Stimulated activated naive CD8-positive, alpha-beta T cell treated with anti-CD3 and anti-CD28 coated beads, Interleukin-15, Interleukin-2, amounts not matched to agents 100 U/mL and 50 U/mL, for 24 hours (primary cell): ENCODE data around the gene POLD4.

ENCODE experiments used
- ATAC-seq: fragments of 150-1000 bp; cut with Tn5 transposase; one replicate; pipeline ENCODE4 v1.10.0; 2021
- DNase-seq: peaks from one replicate; pipeline ENCODE4 v3.0.0; 2021

The POLD4 gene

DNA sequence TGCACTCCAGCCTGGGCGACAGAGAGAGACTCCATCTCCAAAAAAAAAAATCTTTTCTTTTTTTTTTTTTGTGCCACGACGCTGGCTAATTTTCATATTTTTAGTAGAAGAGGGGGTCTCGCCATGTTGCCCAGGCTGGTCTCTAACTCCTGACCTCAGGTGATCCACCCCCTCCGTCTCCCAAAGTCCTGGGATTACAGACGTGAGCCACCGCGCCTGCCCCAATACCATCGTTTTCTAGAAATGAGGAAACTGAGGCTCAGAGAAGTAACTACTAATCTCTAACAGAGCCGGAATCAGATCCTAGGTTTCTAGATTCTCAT is 36.5 kb downstream of the POLD4 start:
- DNase-seq (no peak), ATAC-seq (no peak)

DNA sequence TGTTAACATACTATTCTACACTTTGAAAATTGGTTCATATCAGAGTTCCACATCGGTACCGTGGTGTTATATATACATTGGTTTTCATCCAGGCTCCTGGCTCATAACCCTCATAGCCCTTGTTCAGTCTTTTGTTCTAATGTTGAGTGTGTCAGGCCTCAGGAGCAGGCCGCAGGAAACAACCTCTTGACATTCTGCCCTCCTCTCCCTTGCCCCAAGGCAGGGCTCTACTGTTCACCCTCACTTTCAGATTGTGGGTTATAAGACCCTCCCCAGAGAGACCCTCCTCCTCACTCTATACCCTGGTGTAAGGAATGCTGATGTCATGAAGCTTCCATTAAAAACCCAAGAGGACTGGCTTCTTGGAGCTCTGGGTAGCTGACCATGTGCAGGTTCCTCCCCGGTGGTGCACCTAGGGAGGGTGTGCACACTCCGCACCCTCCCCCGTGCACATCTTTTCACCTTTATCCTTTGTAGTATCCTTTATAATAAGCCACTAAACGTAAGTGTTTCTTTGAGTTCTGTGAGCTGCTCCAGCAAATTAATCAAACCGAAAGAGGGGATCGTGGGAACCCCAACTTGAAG is 37.9 kb downstream of the POLD4 start:
- ATAC-seq = no peak

DNA sequence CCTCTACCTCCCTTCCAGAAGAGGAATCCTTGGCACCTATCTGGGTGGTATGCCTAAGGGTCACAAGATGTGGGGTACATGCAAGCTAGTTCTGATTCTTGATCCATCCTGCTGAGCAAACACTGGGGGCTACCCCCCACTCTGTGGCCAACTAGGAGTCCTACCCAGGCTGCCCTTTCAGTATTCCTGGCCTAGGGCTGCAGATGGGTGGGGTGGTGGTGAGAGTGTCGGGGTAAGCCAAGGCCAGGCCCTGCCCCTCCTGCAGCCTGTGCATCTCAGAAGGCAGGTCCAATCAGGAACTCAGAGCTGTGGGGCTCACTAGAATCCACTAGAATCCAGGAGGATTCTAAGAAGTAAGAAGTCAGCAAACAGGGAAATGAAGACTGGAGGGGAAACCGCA is 39.1 kb downstream of the POLD4 start:
- ATAC-seq = no peak

More for the DNA sequence above, 37.9 kb downstream of the POLD4 start:
- no peak for DNase-seq

DNA sequence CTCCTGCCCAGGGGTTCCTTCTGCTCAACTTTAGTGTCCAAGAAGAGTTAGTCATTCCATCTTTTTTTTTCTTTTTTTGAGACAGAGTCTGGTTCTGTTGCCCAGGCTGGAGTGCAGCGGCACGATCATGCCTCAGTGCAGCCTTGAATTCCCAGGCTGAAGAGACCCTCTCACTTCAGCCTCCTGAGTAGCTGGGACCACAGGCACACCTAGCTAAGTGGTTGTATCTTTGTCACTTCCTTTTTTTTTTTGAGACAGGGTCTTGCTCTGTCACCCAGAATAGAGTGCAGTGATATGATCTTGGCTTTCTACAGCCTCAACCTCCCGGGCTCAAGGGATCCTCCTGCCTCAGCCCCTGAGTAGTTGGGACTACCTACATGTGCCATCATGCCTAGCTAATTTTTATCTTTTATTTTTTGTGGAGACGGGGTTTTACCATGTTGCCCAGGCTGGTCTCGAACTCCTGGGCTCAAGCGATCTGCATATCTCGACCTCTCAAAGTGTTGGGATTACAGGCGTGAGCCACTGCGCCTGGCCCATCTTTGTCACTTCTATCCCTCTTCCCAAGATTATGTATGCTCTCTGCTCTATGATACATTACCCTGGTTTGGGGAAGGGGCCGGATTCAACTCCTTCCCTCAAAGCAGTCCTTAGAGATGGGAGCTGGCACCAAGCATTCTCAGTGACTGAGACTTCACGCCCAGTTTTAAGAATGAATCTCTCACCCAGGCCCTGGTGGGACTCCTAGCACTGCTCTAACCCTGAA is 40.0 kb downstream of the POLD4 start:
- ATAC-seq (no peak), DNase-seq (no peak)

More for the DNA sequence above, 39.1 kb downstream of the POLD4 start:
- DNase-seq = no peak

DNA sequence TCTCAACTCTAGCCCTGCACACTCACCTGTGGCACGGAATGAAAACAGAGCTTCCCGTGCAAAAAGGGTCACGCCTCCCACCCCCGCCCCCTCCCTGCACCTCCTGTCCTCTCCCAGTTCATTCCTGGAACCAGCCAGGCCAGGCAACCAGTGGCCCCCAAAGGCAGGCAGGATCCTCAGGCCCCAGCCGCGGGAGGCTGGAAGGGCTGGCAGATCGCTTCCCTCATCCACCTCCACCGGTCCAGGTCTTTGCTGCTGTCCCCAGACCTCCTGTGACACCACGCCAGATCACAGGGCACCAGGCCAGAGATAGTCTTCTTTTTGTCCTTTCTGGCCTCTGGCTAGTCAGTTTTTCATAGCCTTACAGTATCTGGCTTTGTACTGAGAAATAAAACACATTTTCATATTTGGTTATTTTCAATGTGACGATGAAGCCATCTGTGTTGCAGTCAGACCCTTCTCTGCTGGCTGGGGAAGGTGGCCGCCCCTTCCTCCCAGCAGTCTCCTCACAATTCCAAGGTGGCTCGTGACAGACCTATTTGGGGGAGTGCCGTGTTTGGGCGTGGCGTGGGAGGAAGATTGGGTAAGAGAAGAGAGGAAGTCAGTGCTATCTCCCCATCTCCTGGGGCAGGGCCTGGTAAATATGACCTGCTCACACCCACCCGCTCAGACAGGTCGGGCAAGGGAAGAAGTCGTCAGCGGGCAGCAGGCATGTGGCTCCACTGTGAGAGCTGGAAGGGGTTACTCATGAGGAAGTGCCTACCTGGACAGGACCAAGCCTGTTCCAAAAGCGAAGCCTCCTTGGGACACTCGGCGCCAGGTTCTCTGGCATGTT is 40.9 kb downstream of the POLD4 start:
- DNase-seq (no peak), ATAC-seq (peak; percentile 9)

DNA sequence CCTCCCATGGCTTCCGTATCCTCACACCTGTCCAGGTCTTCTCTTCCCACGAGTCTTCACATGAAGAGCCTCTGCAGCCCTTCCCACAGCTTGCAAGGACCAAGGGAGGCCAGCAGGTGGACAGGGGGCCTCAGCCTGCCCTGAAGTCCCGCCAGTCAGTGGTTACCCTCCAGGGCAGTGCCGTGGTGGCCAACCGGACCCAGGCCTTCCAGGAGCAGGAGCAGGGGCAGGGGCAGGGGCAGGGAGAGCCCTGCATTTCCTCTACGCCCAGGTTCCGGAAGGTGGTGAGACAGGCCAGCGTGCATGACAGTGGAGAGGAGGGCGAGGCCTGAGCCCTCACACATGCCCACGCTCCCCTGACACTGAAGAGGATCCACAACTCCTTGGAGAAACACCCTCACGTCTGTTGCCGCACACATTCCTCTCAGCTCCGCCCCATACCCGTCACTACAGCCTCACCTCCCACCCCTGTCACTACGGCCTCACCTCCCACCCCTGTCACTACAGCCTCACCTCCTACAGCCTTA is 41.7 kb downstream of the POLD4 start:
- DNase-seq = no peak

DNA sequence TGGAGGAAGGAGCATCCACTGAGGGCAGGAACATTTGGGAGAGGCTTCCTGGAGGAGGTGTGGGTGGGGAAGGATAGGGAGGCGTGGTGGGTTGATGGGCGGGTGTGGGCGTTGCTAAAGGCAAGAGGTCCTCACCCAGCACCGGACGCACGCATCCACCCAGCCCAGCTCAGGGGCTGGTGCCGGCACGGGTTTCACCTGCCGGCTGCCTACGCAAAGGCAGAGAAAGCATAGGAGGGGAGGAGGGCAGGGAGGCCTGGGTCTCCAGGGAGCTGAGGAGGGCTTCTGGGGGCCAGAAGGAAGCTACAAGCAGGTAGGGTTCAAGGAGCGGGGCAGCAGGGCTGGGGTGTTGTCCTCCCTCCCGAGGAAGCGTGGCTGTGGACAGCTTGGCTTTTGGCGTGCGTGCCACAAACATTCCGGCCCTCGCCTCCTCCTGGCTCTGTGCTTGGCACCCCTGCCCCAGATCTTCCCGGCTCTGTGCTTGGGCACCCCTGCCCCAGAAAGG is 42.2 kb downstream of the POLD4 start:
- ATAC-seq (no peak), DNase-seq (no peak)

More for the DNA sequence above, 41.7 kb downstream of the POLD4 start:
- peak; percentile 7 for ATAC-seq

DNA sequence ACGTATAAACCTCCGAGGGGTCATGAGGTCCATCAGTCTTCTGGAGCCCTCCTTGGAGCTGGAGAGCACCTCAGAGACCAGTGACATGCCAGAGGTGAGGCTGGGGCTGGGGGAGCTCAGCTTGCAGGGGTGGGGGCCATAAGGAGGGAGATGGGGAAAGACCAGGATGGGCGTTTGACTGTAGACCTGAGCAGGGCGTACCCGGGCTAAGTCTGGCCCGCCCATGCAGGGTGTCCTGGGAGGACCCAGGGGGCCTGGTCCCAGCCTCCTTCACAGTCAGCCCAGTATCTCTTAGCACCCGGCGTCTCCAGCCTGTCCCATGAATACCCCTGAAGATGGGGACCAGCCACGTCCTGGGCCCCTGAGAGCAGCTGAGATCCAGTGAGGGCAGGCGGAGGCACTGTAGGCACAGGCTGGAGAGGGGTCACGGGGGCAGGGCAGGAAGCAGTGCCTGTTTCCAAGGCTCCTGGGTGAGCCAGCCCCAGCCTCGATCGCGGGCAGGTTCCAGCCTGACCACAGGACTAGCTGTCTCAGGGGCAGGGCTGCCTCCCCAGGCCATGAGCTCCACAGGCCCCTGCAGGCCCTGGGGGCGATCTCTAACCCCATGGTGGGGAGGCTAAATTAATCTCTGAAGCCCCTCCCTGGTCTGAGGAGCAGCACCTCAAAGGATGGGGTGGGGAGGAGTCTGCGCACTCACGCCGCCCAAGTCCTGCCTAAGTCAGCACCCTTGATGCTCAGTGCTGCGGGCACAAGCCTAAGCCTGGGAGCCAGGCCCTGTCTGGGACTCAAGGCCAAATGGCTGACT is 42.9 kb downstream of the POLD4 start:
- no peak for ATAC-seq

DNA sequence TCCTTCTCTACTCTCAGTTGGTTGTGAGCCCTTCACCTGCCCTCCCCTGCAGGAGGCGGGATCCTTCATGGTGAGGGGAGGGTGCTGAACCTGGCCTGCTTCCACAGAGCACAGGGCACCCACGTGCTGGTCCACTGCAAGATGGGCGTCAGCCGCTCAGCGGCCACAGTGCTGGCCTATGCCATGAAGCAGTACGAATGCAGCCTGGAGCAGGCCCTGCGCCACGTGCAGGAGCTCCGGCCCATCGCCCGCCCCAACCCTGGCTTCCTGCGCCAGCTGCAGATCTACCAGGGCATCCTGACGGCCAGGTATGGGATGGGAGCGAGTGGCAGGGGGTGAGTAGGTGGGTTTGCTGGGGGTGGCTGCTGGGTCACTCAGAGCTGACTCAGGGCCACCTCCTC is 43.7 kb downstream of the POLD4 start:
- DNase-seq = no peak
- no peak for ATAC-seq

More for the DNA sequence above, 42.9 kb downstream of the POLD4 start:
- no peak for DNase-seq

DNA sequence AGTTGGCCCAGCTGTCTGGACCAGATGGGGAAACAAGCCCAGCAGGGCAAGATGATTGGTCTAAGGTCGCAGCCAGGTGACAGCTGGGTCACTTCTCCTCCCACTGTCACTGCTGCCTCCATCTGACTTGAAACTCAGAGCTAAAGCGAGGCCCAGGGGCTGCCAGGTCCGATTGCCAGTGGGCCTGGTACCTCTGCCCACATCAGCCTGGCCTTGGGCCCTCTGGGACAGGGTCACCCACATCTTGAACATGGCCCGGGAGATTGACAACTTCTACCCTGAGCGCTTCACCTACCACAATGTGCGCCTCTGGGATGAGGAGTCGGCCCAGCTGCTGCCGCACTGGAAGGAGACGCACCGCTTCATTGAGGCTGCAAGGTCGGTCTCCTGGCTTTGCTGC is 44.2 kb downstream of the POLD4 start:
- no peak for ATAC-seq
- DNase-seq = no peak

DNA sequence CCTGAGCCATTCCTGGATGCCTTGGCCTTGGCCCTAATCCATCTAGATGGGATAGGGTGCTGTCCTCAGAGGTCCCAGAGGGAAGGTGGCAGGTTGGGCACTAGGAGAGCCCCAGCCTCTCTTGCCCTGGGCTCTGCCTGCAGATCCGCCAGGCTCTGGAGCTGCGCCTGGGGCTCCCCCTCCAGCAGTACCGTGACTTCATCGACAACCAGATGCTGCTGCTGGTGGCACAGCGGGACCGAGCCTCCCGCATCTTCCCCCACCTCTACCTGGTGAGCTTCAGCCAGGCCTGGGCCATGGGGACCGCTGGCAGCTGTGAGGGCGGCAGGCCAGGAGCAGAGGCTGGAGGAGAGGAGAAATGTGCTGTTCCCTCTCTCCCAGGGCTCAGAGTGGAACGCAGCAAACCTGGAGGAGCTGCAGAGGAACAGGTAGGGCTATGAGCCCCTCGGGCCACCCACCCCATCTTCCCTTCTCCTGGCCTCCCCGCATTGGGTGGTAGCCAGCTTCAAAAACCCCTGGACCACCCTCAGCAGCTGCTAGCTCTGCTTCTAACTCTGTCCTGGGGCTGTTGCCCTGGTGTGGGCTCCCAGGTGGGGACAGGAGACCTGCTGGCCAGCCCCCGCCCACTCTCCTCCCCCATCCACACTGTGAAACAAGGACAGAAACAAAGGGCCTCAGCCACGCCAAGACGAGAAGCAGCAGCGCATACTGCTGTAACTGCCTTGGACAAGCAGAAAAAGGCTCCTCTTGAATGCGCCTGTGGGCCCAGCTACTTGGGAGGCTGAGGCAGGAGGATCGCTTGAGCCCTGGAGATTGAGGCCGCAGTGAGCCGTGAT is 45.1 kb downstream of the POLD4 start:
- ATAC-seq (no peak), DNase-seq (no peak)

DNA sequence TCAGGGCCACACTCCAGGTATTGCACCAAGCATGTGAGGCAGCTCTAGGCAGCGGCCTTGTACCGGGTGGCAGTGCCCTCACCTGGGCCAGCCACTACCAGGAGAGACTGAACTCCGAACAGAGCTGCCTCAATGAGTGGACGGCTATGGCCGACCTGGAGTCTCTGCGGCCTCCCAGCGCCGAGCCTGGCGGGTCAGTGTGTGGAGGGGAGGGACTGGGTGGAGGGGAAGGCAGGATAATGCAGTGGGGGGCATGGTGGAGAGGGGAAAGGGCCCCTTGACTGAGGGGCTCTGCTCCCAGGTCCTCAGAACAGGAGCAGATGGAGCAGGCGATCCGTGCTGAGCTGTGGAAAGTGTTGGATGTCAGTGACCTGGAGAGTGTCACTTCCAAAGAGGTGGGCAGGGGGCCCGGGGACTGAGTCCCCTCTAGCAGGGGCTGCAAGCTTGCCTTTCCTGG is 45.8 kb downstream of the POLD4 start:
- ATAC-seq (no peak), DNase-seq (no peak)

DNA sequence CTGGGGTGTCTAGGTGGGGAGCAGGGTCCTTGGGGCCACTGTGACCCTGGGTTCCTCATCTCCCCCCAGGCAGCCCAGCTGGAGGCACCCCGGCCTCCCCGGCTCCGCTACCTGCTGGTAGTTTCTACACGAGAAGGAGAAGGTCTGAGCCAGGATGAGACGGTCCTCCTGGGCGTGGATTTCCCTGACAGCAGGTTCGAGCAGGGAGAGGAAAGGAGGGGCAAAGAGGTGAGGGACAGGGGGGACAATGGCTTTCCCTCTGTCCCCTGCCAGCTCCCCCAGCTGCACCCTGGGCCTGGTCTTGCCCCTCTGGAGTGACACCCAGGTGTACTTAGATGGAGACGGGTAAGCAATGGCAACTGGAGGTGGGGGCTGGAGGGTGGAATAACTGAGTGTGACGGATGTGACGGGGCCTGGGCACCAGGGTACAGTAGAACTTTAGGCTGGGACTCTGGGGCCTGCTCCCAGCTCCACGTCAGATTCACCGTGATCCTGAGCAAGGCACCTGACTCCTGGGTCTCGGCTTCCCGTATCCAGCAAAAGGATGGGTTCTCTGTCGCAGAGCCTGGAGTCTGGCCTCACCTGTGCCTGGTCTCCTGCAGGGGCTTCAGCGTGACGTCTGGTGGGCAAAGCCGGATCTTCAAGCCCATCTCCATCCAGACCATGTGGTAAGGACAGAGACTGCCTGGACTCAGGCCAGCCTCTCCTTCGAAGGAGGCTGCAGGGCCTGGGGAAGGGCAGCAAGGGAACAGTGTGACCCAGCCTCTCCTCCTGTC is 46.4 kb downstream of the POLD4 start:
- ATAC-seq = no peak
- no peak for DNase-seq

DNA sequence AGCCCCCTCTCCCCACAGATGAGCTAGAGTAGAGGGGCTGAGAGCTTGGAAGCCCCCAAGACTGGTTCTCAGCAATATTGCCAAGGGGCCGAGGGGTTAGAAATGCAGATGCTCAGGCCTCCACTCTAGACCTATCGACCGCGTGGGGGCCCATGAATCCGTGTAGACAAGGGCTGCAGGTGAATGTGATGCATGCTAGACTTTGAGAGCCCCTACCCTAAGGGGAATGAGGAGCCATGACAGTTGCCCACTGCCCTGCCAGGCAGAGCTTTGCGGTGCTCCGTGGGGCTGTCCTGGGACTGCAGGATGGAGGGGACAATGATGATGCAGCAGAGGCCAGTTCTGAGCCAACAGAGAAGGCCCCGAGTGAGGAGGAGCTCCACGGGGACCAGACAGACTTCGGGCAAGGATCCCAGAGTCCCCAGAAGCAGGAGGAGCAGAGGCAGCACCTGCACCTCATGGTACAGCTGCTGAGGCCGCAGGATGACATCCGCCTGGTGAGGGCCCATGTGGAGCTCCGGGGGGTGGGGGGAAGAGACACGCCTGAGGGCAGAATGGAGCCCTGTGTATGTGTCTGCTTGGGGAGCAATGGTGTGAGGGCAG is 48.7 kb downstream of the POLD4 start:
- DNase-seq = peak; percentile 3

DNA sequence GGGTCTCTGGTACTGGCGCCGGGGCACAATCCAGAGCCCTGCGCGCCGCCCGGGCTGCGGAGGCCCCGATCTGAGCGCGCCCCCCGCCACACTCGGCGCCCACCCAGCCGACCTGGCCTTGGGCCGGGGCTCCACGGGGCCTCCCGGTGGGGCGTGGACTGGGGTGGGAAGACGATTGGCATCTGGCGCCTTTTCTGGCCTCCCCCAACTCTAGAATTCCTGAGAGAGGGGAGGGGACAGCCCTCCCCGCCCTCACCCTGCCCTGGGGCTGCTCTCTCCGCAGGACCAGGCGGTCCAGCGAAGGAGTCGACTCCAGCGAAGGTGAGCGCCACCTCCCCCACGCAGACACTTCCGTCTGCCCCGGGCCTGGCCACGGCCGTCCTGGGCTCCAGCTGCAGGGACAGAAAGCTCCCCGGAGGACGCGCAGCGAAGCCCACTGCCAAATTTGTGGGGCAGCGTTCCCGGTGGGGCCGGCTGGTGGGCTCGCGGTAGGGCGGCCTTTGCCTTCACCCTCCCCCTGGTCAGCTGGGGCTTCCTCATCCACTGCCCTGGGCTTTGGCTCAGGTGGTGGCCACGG is 49.4 kb downstream of the POLD4 start:
- ATAC-seq (peak; percentile 7), DNase-seq (peak; percentile 31)

More for the DNA sequence above, 48.7 kb downstream of the POLD4 start:
- ATAC-seq = no peak

DNA sequence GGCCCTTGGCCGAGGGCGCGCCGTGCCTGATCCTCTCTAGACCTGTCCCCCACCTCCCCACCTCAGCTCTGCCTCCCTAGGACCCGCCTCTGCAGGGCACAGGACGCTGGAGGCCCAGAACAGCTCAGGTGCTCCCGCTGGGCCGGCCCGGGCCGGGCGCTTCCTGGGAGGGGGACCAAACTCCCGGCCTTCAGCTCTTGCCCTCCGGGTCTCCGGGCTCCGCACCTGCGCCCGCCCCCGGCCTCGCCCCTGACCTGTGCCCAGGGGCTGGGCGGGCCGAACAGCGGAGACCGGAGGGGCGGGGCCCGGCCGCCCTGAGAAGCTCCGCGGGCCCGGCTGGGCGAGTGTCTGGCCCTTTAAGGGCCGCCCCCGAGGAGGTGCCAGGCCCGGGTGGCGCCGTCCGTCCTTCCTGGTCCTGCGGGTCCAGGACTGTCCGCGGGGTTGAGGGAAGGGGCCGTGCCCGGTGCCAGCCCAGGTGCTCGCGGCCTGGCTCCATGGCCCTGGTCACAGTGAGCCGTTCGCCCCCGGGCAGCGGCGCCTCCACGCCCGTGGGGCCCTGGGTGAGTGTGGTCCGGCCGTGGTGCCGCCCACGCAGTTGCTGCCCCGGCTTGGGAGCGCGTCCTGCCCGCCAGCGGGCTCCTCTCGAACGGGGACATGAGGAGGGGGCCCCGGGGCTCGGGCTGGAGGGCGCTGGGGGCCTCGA is 50.1 kb downstream of the POLD4 start, which contains the start of gene SSH3:
TSS of gene SSH3 (plus strand) at position 399 of the 703 bp plus-strand sequence. CDS start at position 495, 96 bp downstream.
- peak; percentile 77 for ATAC-seq
- DNase-seq = peak; percentile 67

DNA sequence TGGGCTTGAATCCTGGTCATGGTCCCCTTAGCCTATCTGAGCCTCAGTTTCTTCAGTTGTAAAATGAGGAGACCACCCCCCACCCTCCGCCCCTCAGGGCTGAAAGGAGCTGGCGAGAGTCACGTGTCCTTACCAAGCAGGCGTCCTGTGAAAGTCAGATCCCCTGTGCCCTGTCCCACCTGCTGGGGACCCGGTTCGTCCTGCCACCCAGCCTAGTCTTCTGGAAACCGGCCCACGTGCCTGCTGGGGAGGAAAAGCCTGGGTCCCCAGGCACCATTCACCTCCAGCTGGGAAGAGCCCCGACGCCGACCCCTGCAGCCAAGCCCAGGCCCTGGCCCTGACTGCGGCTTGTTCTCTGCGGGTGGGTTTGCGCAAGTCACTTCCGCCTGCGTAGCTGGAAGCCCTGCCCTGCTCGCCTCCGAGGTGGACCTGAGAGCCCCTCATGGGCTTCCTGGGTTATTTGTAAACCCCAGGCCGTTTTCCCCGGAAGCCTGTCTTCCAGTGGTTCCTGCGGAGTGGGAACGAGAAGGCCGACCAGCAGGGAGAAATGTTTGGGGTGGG is 50.7 kb downstream of the POLD4 start:
- DNase-seq = peak; percentile 16
- peak; percentile 2 for ATAC-seq

DNA sequence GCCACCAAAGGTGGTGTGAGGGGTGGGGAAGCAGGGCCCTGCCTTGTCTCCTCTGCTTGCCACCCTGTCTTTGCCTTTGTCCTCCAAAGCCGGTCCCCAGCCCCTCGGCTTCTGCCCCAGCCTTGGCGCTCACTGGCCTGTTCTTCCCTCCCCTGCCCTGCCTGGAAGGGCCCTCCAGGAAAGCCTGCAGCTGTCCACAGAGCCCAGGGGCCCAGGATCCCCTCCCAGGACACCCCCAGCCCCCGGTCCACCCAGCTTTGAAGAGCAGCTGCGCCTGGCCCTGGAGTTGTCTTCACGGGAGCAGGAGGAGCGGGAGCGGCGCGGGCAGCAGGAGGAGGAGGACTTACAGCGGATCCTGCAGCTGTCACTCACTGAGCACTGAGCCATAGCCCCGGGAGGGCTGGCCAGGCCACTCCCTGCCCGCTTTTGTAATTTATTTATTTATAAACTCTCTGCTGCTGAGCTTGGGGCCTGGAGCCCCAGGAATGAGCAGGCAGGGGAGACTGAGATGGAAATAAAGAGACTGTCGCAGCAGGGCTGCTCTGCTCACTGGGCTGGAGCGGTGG is 51.3 kb downstream of the POLD4 start:
- no peak for DNase-seq
- ATAC-seq = no peak
